Activated CD4-positive, alpha-beta T cell treated with anti-CD3 and anti-CD28 coated beads, Interleukin-2, Interleukin-4, amounts not matched to agents 100 ng/mL and 50 ng/mL, durations not matched to agents 16 hours and 8 hours (primary cell): ENCODE data around the gene USP38.
"Not testable (repeated sequence)": the region's sequence is repeated elsewhere in the genome, so short reads cannot be mapped to it uniquely, and the experiment has no call there.

Experiments used
- DNase-seq: peaks from one replicate; pipeline ENCODE4 v3.0.0-alpha.2; 2020; ENCODE audit warnings: low spot score

USP38 gene

DNA sequence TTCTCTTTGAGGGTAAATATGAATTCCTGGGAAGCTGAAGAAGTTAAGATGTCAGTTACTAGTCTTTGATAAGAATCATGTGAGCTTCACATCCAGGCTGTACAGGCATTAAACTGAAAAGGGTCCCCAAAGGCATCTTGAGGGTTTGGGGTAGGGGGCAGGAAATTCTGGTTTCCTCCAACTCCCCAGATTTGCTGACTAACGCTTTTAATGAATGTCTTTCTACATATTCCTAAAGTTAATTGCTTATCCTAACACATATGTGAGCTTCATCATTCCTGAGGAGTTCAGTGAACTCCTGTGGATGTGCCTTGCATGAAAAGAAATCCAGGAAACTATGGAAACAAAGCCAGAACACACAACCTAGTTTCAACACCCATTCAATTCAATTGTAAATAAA, 78.1 kb downstream of the USP38 start:
- no peak for DNase-seq

DNA sequence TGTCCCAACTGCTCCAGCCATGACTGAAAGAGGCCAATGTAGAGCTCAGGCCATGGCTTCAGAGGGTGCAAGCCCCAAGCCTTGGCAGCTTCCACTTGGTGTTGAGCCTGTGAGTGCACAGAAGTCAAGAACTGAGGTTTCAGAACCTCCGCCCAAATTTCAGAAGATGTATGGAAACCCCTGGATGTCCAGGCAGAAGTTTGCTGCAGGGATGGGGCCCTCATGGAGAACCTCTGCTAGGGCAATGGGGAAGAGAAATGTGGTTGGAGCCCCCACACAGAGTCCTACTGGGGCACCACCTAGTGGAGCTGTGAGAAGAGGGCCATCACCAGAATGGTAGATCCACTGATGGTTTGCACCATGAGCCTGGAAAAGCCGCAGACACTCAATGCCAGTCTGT, 83.0 kb downstream of the USP38 start:
- not testable (repeated sequence) for DNase-seq

DNA sequence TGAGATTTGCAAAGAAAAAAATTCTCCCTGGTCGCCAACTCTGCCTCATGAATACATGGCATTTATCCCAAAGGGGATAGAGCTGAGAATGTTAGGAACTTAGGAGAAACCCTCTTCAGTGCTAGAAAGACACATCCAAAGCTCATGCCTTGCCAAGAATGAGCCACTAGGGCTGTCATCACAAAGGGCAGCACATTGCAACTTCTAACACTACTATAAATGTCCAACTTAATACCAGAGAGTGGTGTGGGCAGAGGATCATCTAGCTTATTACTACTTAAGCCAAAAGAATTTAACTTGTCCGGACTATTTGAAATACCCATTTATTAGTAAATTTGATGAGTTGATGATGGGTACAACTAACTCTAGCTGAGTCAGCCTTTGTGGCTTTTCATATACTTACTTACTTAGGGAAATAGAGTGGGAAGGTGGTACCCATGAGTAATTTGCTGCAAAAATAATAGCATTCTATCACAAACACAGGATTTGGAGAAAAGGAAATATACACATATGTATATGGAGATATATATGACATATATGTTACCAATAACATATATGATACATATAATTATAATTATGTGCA, 85.6 kb downstream of the USP38 start:
- no peak for DNase-seq
